GM21529 (cell line): ENCODE measurements around the gene RRBP1.

Experiments
- ATAC-seq: cut with Tn5 transposase; IDR thresholded peaks from one replicate; pipeline ENCODE4 v1.9.1; 2021; ENCODE audit not compliant: unreplicated experiment

RRBP1 gene

GRCh38 chr20:17648315-17648646, 33.8 kb downstream of the RRBP1 start:
- ATAC-seq = no peak

DNA sequence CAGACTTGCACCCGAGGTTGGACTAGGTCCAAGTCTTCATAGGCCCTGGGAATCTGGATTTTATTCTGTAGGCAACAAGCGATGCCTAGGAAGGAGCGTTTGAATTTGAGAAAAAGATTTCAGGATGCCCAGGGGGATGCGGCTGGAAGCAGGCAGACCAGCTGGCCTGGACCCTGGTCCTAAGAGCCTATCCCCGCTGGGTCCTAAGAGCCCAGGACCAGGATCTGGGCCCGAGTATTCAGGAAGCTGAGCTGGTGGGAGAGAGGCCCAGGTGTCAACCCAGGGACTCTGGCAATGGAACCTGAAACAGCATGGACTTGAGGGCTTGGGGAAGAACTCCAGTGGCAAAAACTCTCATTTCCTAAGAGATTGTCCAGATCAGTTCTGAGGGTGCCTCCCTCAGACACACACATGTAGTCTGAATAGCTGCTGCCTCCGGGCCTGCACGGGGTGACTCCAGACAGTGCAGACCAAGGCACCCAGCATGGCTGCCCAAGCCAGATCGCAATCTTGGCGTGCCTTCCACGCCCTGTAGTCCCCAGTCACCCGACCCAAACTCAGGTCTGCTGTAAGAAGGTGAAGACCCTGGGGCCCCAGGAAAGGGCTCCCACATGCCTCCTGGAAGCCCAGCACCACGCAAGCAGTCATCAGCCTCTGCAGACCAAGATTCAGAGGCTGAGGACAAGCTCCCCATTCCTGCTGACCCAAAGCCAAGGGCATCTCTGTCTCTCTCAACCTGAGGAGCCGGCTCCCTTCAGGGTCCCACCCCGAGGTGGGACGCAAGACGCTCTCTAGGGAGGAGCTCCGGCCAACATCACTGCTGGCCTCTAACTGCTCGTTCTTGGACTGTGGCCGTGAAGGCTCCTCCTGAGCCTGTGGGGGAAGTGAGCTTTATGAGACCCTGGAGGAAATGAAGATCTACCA, 34.4 kb downstream of the RRBP1 start:
- no peak for ATAC-seq

DNA sequence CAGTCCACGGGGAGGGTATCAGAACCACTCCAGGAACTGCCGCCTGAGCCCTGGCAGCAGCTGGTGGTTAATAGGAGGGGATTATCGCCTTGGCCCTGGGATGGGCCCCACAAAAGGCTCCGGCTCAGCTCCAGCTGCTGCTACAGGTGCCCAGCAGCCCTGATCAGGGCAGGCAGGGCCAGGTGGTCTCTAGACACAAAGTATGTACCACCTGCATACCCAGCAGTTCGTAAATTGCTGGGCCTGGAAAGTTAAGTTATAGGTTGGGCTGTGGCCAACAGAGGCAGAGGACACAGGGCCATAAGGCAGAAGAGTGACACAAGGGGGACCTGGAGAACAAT, 35.1 kb downstream of the RRBP1 start:
- no peak for ATAC-seq

DNA sequence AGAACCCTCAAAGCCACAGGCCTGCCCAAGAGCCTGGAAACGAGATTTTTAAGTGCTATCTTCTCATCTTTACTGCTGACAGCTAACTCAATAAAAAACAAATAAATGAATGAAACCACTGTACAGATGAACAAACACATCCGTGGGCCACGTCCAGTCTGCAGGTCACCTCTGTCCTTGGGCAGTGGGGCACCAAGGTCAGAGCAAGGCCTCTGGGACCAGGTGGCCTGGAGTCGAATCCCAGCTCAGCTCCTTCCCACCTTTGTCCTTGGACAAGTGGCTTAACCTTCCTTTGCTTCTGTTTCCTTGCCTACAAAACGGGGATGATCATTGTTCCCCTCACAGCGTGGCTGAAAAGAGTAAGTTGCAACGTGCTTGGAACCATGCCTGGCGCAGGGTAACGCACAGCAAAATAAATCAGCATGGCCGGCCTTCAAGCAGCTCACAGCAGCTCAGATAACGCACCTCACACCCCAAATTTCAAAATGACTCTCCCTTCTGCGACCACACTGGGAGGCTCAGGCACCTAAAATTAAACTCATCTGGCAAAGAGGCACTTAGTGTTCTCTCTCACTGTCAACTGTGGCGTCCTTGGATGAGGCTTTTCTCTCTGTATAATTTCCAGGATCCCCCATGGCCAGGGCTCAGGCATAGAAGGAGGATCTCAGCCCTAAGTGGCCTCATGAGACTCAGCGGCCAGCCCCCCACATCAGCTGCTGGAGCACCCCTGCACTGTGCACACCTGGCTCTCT, 35.7 kb downstream of the RRBP1 start:
- no peak for ATAC-seq

- no peak for ATAC-seq
These were observed 36.4 kb downstream of the RRBP1 start for GRCh38 chr20:17645546-17646208.

- no peak for ATAC-seq
These were observed 37.0 kb downstream of the RRBP1 start for GRCh38 chr20:17645010-17645409.

DNA sequence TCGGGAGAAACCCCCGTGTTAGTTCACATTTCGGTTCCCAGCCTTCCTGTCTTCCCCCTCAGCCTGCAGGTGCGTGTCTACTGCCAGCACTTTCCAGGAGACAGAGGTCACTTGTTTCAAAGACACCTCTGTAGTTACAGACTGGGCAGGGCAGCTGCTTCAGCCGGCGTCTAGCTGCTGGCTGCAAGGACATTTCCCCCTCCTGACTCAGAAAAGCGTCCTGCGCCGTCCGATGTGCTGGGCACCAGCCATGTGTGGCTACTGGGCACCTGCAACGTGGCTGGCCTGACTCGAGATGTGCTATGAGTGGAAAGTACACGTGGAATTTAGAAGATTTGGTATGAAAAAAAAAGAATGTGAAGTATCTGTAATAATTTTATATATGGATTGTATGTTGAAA, 37.6 kb downstream of the RRBP1 start:
- ATAC-seq = no peak

- ATAC-seq = no peak
These were observed 38.4 kb downstream of the RRBP1 start for GRCh38 chr20:17643531-17644188.

GRCh38 chr20:17642404-17643269, 39.4 kb downstream of the RRBP1 start:
- no peak for ATAC-seq

- no peak for ATAC-seq
These were observed 40.0 kb downstream of the RRBP1 start for GRCh38 chr20:17641993-17642392.

DNA sequence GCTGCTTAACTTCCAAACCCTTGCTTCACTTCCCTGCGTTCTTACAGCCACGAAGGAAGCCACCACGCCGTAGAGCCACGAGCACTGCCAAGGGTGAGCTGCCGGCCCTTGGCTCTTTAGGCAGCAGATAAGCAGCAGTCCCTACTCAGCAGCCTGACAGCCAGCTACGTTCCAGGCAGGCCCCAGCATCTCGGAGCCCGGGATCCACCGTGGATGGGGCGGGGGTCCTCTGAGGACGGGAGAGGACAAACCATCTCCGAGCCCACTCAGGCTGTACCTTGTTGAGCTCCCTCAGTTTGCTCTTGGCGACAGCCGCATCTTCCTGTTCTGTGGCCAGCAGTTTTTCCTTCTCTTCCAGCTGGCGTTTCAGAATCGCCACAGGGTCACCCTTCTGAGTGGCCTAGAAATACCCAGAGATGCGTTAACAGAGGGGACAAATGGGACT, 40.5 kb downstream of the RRBP1 start:
- no peak for ATAC-seq

DNA sequence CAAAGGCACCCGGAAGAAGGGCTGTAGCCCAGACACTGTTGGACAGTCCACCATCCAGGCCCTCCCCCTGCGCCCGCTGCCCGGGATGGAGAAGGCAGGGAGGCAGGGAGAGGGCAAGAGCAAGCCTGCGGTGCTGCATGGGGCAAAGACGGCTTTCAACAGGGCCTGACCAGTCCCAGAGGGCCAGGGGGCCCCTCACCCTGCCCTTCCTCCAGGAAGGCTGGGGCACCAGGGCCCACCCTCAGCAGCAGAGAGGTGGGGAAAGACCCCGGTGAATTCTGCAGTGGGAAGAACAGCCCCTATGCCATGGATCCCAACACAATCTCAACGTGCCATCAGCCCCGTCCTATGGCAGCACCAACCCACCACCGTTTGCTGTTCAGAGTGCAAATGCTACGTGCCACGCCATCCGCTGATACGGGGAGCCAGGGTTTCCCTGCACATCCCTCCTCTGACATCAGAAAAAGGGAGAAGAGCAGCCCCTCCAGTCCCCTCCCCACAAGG, 41.1 kb downstream of the RRBP1 start:
- no peak for ATAC-seq

- ATAC-seq = no peak
These were observed 41.7 kb downstream of the RRBP1 start for GRCh38 chr20:17640146-17640874.

DNA sequence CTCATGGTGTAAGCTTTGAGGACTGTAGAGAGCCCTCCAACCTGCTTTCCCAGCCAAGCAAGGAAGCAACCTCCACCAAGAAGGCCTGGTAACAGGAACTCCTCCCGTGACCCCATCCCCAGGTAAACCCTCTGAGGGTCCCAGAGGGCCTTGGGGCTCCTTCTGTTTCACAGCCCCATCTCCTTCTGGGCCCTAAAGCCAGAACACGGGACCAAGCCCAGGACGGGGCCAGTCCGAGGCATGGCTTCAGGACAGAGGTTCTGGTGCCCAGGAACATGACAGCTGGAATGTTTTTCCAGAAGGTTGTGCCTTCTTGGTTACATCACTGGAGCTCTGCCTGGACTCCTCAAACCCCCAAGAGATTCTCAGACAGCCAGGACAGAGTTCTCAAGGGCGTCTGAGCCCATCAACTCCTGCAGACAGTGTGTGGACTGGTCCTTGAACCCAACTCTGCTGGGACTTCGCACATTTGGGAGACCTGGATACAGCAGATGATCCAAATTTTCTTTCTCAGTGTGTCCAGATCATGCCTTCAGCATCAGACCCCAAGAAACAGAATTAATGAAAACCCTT, 43.1 kb downstream of the RRBP1 start:
- ATAC-seq = no peak

DNA sequence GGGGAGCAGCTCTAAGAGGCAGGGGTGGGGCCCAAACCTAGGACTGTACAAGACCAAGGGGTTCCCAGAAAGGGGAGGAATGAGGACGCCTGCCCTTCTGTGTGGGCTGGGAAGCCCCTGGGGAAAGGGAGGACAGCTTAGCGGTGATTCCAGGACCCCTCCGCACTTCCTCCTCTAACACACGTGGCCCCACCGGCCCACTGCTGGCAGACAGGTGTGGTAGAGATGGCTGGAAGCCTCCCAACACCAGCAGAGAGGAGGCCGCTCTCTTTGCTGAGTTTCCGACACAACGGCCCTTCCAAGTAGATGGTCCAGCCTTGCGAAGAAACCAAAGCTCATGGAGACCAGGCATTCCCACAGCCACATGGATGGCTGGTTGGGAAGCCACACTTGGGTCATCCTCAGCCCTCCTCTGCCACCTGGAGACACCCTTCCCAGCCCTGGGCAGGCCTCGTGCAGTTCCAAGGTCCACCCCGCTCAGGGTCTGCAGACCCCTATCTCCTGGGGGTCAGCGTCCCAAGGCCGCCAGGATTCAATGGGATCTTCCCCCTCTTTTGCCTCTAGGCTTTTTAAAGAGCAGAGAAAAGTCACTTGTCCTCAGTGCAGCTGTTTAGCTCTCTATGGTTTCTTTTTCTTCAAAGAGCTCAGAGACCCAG, 43.9 kb downstream of the RRBP1 start:
- no peak for ATAC-seq

- ATAC-seq = no peak
These were observed 44.6 kb downstream of the RRBP1 start for GRCh38 chr20:17637413-17637780.

DNA sequence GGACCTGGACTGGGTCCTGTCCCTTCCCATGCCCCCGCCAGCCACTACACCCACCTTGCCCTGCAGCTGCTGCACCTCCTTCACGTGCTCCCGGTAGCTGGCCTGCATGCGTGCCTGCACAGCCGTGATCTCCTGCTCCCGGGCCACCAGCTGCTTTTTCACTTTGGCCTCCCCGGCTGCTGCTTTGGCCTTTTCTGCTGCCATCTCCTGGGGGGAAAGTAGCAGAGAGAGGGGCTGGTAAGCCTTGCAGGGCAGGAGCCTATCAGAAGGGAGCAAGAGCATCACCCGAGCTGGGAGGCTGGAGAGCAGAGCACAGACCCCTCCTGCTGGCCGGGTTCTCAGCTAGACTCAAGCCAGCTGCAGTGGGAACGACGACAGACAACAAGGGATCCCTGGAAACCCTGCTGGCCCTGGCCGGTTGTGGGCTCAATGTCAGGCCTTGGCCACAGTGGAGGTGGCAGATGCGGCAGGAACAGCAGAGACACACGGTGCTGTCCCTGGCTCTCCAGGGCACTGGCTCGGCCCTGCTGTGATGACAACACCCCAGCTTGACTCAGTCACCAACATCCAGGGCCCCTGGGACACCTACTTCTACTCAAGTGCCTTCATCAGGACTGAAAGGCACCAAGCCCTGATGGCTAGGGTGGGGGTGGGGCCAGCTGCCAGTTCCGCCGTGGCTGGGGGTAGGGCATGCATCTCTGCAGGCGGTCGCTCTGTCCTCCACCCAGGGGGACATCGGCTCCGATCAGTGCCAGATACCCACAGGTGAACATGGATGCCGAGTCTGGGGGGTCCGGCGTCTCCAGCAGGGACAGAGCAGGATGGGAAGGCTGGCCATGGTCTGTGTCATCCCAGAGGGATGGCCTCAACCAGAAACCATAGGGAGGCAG, 45.3 kb downstream of the RRBP1 start:
- no peak for ATAC-seq
